Islet of Langerhans (tissue), 1 donor: ENCODE results near the gene RCBTB1.

Source experiments
- FAIRE-seq: peaks from one replicate; lab custom pipeline; 2011; peaks lifted over from hg19 to GRCh38; lab: Jason Lieb, UNC

The RCBTB1 gene

DNA sequence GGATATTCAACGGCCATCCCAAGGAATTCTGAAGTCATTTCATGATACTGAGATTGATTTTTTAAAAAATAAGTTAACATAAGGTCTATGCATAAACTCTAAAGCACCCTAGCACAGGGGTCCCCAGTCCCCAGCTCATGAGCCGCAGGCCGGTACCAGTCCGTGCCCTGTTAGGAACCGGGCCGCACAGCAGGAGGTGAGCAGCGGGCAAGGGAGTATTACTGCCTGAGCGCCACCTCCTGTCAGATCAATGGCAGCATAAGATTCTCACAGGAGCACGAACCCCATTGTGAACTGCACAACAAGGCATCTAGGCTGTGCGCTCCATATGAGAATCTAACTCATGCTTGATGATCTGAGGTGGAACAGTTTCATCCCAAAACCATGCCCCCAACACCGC lies 31.0 kb downstream of the RCBTB1 start:
- FAIRE-seq = no peak

DNA sequence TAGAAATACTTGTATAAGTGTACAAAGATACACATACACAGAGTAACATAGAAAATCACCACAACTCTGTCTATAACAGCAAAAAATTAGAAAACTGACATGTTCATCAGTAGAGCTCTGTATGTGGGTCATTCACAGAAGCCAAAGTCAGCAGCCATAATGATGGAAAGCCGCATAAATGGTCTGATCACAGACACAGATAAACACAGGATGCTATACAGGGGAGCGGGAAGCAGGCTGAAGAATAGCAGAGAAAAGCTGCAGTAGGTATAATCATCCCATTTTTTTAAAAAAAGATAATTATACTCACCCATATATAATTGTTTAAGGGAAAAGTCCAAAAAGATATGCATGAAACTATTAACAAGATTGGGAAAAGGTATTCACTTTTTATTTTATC lies 31.5 kb downstream of the RCBTB1 start:
- no peak for FAIRE-seq

DNA sequence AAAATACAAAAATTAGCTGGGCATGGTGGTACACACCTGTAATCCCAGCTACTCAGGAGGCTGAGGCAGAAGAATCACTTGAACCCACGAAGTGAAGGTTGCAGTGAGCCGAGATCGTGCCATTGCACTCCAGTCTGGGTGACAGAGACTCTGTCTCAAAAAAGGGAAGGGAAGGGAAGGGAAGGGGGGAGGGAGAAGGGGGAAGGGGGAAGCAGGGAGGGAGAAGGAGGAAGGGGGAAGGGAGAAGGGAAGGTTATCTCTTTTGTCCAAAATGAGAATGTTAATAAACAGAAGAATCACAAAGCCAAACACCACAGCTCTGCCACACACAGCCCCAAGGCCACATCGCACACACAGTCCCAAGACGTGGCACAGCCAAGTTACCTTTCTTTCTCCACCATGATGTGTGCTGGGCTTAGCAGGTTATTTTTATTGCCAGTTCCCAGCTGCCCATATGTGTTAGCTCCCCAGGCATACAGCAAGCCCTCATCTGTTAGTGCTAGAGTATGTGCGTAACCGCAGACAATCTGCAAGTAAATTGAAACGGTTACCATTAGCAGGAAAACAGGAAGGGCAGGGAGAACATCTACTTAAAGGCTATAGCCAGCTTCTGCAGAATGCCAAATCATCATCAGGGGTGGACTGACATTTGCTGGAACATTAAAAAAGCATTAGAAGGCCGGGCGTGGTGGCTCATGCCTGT lies 34.3 kb downstream of the RCBTB1 start:
- no peak for FAIRE-seq

DNA sequence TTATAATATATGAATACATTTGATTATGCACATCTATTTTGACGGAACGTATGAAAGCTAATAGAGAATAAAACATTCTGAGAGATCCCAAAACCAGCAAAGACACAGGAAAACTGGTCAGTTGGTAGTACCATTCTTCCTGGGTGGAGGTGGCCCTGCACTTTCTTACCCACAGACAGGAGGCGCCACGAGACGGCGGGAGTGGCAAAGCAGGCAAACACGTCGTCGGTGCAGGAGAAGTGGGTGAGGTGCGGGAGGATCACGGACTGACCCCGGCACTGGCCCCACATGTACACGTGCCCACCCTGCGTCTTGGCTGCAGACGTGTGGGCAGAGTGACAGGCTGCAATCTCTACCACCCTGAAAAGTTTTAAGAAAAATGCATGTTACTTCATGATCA lies 36.1 kb downstream of the RCBTB1 start:
- no peak for FAIRE-seq

DNA sequence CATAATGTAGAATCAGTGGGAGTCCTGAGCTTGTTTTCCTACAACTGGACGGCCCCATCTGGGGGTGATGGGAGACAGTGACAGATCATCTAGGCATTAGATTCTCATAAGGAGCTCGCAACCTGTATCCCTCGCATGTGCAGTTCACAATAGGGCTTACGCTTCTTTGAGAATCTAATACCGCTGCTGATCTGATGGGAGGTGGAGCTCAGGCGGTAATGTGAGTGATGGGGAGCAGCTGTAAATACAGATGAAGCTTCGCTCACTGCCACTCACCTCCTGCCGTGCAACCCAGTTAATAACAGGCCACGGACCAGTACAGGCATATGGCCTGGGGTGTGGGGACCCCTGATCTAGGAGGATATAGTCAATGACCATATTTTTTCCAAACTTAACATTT lies 38.8 kb downstream of the RCBTB1 start:
- no peak for FAIRE-seq

DNA sequence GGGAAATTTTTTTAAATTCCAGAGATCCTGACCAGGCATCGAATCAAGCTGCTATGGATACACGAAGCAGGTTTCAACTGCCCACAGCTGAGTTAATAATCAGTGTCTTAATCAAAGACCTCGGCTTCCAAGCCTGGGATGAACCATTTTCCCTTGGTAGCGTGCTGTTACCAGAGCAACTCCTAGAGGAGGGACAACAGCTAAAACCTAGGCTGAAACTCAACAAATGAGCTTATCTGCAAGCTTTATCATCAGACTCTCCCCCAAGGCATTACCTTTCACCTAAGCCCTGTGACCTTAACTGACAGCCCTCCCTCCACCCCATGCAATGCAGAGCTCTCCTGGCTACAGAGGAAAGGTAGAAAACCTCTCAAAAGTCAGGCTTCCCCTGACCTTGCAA lies 39.7 kb downstream of the RCBTB1 start:
- peak; percentile 38 for FAIRE-seq

DNA sequence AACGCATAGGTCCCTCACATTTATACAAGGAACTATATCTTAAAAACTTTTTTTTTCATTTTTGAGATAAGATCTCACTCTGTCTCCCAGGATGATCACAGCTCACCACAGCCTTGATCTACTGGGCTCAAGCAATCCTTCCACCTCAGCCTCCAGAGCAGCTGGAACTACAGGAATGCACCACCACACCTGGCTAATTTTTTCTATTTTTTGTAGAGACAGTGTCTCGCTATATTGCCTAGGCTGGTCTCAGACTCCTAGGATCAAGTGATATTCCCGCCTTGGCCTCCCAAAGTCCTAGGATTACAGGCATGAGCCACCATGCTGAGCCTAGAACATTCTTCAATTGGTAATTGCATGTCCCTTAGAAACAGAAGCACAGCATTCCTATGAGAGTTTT lies 41.7 kb downstream of the RCBTB1 start:
- no peak for FAIRE-seq

DNA sequence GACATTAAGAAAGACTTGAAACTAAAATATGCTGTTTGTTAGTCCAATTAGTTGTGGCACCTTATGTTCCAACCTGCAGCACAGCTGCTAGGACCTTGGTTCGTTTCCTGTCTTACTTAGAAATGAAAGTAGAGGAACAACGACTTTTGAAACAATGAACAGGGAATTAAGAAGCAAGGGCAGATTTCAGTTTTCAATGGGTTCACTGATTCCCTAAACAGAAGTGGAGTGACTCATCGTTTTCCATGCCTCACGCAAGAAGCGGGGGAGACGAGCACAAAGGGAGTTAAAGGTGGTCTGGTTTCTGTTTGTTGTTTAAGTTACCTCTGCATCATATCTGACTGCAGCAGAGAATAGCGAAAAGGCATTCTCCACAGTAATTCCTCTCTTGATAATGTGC lies 44.8 kb downstream of the RCBTB1 start:
- no peak for FAIRE-seq

DNA sequence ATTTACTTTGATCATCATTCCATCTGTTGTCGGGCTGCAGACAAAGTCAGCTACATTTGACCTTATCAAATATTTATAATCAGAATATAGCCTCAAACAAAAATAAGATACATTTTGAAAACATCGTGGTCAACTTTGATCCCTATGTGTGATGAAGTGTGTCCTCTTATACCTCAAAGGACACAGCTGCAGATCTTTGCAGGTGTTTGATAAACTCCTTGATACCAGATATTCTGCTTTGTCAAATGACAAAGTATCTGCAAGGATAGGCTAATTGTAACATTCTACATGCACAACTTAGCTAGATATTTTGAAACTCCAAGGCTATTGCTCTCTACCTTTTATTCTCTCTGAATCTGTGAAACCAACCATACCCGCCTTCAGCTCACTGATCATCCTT lies 45.6 kb downstream of the RCBTB1 start:
- FAIRE-seq = no peak

DNA sequence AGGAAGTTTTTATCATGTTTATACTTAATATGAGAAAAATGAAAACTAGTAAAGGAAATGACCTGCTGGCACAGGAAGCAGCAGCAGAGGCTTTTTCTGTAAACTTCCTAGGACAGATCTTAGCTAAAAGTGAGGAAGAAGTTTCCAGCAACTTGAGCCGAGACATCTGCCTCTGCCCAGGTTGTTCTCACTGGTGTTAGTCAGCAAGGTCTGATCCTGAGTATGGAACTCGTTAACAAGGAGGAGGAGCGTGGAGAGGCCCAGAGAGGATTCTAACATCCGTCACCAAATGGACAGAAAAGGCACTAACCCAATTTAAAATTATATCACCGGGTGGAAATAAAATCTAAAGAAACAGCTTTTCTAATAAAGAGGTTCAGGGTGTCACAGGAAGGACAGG lies 46.0 kb downstream of the RCBTB1 start:
- FAIRE-seq = no peak

DNA sequence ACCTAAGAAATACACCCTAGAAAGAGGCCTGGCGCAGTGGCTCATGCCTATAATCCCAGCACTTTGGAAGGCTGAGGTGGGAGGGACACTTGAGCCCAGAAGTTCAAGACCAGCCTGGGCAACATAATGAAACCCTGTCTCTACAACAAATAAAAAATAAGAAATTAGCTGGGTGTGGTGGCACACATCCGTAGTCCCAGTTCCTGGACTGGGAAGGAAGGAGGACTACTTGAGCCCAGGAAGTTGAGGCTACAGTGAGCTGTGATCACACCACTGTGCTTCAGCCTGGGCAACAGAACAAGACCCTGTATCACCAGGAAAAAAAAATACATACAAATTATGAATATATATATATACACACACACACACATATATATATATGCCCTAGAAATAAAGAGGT lies 47.0 kb downstream of the RCBTB1 start:
- no peak for FAIRE-seq

DNA sequence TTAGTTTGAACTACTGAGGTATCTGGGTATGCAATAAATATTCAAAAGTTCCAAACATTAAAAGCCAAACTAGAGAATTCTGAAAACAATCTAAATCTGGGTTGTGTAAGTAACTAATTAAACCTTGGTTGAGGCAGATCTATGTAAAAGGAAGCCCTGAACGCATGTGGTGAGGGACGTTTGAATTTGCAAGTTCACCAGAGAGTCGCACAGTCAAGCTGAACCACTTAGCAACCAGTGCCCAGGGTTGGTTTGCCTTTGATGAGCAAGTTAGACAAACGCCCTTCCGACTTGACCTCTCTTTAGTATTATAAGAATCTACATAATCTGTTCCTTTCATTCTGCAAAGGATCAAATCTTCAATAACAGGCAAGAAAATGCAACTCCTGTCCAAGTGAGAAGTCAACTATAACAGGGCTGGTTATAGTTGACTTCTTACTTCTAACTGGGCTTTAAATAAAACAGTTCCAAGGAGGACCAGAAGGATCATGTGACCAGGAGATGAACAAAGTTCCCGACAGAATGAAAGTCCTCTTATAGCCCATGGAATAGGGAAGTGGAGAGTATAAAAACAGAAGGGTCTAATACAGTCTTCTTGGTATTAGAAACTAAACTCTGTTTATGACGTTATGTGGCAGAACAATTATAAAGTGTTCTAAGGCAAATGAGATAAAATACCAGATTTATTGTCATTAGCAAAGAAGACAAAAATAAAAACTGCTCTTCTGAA lies 49.0 kb downstream of the RCBTB1 start:
- FAIRE-seq = no peak

DNA sequence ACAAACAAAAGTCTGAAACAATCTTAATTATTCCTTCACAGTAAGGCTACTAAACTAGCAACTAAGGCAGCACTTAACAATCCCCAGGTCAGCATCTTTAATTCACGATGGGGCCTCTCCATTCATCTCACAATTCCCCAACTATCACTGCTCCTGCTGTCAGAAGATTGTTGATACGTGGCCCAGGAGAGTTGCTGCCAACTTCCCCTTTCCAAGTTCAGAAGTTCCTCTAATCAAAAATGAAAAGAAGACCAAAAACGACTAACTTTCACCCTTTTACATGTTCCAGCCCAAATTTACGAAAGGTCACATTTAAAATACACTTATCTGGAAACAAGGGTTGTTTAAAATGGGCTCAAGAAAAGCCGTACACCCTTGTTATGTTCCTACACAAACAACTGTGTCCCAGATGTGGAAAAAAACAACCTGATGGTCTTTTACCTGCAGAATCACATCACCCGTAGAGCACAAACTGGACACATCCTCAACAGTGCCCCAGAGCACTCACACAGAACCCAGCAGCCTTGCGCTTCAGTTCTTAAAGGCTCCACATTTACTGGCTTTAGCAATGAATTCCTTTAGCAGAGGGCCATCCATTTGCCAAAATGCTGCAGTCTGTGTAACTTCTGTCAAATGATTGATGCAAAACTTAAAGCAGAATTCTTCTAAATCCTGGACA lies 51.6 kb downstream of the RCBTB1 start:
- FAIRE-seq = no peak

DNA sequence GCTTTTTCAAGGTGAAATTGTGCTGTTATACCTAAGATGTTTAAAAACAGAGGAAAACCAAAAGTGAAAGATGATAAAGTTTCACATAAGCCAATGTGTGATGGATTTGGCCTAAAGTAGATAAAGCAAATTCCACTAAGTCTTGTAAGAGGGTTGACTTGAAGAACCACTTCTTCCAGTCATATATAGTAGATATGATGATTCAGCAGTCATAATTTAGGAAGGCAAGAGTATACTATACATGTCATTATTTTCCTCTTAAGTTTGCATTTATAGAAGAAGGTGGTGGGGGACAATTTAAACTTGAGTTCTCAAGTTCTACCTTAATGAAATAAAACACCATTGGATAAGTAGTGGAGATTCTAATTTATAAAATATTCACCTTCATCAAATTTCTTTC lies 52.3 kb downstream of the RCBTB1 start:
- FAIRE-seq = no peak

DNA sequence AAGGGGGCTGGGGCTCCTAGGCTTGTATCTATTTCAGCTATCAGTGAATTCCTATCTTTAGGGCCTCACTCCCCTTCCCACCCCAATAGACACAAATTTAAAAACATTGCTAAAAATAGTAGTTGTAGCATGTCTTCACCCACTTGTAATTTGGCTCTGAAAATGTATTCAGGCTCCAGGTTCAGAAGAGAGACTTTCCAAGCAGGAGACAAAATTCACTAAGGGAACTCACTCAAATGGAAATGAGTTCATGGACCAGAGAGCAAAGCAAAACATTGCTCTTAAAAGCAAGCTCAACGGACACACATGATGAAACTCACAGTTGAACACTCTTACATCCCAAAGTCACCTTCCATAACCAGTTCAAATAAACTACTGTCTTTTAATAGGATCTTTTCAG lies 52.8 kb downstream of the RCBTB1 start:
- FAIRE-seq = no peak

DNA sequence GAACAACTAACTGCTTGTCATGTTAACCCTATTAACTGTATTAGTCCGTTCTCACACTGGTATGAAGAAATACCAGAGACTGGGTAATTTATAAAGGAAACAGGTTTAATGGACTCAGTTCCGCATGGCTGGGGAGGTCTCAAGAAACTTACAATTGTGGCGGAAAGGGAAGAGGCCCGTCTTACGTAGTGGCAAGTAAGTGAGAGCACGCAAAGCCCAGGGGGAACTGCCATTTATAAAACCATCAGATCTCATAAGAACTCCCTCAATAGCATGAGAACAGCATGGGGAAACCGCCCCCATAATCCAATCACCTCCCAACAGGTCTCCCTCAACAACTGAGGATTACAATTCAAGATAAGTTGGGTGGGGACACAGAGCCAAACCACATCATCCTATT lies 54.9 kb downstream of the RCBTB1 start:
- FAIRE-seq = no peak

DNA sequence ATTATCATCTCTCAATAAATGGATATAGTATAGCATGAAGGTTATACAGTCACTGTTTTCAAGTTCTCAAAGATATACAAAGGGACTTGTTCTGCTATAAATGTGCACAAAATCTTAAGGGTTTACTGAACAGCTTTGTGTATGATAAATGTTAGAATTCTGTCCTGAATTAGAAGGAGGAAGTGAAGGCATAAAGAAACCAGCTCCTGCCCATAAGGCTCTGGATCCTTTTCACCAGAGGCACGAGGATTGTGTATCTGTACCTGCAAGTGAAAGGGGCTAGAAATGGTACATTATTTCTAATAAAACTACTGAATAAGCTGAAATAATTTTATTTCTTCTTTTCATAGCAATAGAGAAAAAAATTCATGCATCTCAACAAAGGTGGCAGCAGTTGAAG lies 57.2 kb downstream of the RCBTB1 start:
- FAIRE-seq = no peak

DNA sequence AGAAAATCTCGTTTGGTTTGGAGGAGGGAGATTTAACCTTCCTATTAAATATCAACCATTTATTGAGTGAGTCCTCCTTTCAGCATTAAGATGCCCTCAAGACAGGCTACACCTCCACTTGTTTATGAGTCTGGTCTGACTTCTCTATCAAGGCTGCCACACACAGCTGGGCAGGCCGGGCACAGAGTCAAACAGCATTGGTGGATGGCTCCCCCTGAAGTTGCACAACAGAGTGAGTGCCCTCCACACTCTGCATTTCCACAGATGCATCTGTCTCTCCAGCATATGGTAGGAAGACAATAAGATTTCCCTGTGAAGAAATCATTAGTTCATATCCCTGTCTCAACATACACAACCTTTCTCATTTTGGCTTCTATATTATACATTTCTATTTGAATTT lies 58.2 kb downstream of the RCBTB1 start:
- FAIRE-seq = no peak

DNA sequence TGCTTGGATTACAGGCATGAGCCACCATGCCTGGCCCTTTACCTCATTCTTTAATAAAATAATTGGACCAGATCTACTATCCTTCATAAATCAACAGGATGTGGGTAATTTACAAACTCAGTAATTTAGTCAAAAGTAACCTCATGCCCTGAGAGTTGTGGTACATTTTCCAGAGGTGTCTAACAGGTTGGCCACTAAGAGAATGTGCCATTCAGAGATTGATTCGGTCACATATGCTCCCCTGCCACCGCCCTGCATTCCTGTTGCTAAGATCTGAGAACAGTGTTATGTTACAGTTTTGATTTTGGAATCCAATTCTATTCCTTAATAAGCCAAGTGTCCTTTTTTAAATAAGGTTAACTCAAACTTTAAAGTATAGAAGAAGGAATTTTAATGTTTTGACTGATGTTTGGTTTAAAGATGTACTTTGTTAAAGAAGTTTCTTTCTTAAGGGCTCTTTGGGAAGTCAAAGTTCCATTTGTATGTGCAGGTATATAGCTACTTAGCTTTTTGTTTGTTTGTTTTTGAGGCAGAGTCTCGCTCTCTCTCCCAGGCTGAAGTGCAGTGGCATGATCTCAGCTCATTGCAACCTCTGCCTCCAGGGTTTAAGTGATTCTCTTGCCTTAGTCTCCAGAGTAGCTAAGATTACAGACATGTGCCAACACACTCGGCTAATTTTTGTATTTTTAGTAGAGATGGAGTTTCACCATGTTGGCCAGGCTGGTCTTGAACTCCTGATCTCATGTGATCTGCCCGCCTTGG lies 60.4 kb downstream of the RCBTB1 start:
- no peak for FAIRE-seq

DNA sequence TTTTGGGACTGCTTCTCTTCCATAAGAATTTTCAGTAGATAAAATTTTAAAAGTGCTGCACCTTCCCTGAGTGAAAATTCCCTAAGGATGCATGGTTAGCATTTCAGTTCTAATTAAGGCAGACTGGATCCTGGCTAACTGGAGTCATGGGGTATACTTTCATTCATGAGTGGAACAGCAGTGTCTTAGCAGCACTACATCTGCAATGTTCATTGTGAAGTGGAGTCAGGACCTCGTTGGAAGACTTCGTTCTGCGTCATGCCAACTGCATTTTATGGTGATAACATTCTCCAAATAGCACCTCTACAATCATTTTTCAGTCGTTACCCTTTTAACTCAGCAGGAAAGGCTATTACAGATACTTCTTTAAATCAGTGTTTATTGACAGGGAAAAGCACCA lies 64.1 kb downstream of the RCBTB1 start:
- FAIRE-seq = no peak

DNA sequence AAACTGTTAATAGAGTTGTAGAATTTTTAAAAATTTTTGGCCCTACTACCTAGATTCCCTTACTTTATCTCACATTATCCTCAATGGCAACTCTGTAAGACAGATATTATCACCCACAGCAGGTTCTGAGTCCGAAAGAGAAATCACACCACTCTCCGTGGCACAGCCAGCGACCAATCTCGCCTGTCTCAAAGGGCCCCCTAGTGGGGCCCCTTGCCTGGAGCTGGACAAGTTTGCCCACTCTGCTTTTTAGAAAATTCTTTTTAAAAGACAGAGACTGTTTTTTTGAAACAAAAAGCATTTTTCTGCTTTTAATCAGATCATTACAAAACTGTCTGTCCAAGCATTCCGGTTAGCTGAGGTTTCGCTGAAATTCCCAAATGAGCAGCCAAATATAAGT lies 67.9 kb downstream of the RCBTB1 start:
- FAIRE-seq = no peak

DNA sequence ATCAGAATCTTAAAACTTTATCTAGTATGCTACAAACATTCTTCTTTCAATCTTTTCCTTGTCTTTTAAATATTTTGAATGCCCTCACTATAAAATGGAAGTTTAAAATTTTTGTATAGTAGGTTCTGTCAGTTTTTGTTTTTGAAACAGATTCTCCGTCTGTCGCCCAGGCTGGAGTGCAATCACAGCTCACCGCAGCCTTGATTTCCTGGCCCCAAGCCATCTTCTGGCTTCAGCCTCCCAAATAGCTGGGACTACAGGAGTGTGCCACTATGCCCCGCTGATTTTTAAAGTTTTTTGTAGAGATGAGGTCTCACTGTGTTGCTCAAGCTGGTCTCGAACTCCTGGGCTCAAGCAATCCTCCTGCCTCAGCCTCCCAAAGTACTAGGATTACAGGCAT lies 68.9 kb downstream of the RCBTB1 start:
- FAIRE-seq = no peak

DNA sequence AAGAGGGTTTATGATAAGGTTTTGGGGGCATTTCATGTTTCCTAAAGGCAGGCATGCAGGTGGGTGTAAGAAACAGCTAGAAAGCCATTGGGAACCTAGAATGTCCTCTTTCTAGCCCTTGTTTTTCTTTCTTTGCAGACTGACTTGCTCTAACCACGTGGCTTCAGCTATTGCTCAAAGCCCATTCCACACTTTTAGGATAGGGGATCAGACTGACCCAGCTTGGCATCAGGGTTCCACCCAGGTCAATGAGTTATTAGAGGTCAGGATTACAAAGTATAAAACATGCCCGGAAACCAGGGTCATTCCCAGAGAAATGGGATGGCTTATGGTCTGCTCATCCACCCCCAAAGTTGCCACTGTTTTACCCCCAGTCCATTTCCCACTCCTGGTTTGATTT lies 72.8 kb downstream of the RCBTB1 start:
- FAIRE-seq = no peak
